Kidney tubule cell (primary cell): ENCODE data around the gene DNTTIP2.
"Not testable (repeated sequence)": the region's sequence is repeated elsewhere in the genome, so short reads cannot be mapped to it uniquely, and the experiment has no call there.

ENCODE experiments used
- DNase-seq: peaks from one replicate; pipeline ENCODE4 v3.0.0-alpha.2; 2018; ENCODE audit warnings: low spot score

The DNTTIP2 gene, protein sequence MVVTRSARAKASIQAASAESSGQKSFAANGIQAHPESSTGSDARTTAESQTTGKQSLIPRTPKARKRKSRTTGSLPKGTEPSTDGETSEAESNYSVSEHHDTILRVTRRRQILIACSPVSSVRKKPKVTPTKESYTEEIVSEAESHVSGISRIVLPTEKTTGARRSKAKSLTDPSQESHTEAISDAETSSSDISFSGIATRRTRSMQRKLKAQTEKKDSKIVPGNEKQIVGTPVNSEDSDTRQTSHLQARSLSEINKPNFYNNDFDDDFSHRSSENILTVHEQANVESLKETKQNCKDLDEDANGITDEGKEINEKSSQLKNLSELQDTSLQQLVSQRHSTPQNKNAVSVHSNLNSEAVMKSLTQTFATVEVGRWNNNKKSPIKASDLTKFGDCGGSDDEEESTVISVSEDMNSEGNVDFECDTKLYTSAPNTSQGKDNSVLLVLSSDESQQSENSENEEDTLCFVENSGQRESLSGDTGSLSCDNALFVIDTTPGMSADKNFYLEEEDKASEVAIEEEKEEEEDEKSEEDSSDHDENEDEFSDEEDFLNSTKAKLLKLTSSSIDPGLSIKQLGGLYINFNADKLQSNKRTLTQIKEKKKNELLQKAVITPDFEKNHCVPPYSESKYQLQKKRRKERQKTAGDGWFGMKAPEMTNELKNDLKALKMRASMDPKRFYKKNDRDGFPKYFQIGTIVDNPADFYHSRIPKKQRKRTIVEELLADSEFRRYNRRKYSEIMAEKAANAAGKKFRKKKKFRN

DNA sequence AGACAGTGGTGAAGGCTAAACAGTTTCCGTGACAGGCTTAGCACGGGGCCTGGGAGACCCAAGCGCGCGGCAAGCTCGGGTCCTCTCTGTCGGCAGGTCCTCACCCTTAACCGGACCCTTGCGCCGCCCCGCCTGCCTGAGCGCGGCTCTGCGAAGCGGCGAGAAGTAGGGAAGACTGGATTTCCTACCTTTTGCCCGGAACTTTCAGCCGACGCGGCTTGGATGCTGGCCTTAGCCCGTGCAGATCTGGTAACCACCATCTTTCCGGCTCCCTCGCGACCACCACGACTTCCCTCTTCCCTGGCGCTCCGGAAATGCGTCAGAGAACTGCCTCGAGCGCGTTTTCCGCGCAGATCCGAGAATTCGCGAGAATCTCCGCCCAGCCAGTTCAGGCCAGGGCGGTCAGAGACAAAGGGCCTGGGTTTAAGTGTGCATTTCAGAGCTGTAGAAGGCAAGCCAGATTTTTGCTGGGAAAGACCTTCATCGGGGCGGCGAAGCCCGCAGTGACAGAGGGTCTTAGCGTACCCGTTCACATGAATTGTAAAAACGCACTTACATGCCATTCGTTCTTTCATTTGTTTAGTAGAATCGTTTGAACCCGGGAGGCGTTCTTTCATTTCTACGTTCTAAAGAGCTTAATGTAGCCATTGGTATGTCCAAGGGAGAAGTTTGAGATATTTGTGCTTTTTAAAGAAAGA, at the start of gene DNTTIP2:
Gene DNTTIP2 (minus strand): TSS at position 318 of the 698 bp plus-strand sequence. CDS start 58 bp downstream, at position 260.
- DNase-seq, result peak; percentile 92

DNA sequence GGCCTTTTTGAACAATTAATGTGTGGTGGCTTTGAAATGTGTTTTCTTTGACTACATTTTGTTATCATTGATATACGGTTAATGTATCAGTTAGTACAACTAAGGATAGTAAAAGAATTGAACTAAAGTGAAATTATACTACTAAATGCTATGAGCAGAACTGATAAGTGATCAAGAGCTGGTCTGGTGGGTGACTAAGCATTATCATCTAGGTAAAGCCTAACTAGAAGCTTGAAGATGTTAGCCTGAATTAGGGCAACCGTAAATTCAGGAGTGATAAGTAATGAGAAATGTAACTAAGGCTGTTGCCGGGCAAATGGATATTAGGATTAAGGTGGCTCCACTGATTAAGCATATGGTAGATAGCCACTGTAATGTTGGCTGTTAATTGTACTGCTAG, 46.2 kb upstream of the DNTTIP2 start:
- DNase-seq, result no peak

DNA sequence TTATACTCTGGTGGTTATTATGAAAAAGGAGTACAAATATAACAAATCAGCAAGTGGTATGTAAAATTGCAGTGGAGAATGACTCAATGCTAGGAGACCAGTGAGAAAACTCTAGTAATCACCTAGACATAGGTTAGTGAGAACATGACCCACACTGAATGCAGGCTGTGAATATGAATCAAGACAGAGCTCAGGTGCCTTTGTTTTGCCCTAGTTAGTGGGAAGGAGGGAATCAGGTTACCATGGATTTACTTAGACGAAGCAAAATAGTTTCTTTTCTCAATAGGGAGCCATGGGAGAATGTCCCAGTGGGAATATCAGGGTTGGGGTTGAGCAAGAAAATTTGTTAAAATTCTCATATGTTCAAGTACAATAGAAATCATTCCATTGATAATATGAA, 40.8 kb upstream of the DNTTIP2 start:
- no peak for DNase-seq

DNA sequence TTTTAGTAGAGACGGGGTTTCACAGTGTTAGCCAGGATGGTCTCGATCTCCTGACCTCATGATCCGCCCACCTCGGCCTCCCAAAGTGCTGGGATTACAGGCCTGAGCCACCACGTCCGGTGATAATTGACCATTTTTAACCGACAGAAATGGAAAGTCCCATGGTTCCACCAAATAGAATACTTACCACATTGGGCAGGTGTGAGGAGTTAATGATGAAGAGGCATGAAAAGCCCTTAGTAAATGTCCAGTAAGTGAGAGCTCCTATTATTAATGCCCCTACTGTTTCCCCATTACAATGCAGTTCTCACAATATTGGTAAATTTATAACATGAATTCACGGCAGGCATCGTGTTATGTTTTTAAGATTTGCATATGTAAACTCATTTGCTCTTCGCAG, 38.3 kb upstream of the DNTTIP2 start:
- DNase-seq, result no peak

DNA sequence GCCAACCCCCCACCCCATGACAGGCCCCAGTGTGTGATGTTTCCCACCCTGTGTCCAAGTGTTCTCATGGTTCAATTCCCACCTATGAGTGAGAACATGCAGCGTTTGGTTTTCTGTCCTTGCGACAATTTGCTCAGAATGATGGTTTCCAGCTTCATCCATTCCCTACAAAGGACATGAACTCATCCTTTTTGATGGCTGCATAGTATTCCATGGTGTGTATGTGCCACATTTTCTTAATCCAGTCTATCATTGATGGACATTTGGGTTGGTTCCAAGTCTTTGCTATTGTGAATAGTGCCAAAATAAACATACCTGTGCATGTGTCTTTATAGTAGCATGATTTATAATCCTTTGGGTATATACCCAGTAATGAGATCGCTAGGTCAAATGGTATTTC, 31.9 kb upstream of the DNTTIP2 start:
- not testable (repeated sequence) for DNase-seq

DNA sequence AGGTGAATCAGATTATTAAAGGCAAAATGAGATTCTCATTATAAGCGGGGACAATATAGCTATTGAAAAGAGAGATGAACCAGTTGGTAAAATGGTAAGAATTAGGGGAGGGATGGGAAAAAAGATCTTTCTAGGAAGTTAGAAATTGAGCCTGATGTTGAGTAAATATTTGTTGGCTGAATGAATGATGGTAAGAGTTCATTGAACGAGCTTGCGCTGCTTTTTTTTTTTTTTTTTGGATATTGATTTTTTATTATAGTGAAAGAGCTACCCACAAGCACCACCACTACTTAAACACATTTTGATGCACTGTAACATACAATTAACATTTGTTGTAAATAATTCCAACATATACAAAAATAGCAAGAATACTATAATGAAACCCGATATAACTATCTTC, 31.3 kb upstream of the DNTTIP2 start:
- DNase-seq, result no peak

DNA sequence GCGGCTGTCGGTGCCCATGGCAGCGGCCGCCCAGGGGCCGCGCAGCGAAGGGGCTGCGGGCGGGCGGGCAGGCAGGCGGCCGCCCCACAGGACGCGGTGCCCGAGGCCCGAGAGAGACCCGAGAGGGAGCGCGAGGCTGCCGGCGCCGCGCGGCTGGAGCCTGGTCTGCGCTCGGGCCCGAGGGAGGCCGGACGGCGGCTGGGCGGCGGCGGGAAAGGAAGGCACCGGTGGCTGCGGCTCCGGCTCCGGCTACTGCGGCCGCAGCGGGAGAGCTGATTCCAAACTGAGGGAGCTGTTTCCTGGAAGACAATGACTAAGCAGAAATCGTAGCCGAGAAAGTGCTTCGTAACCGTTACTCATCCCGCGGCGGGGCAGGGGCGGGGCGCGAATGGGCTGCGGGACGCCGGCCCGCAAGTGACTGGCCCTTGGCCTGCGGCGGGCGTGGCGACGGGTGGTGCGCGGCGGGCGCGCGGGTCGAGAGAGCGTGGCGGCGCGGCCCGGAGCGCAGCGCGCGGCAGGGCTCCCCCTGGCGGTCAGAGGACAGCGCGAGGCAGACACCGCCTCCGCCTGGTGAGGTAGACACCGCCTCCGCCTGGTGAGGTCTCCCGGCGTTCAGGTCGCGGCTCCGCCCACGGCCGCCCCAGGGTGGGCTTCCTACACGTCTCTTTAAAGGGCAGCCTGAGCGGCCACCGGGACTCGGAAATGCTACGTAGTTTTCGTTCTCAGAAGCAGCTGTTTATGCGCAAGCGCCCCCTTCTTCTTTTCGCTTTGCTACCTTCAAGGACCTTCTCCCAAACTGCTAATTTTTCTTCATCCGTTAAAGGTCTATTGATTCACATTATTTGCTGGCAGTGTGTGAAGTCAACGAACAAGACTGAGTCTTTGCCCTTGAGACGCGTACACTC, 30.4 kb upstream of the DNTTIP2 start, which contains the start of gene GCLM:
Gene GCLM (minus strand): TSS at position 285 of the 905 bp plus-strand sequence. CDS start 267 bp downstream, at position 18.
- DNase-seq, result peak; percentile 98

DNA sequence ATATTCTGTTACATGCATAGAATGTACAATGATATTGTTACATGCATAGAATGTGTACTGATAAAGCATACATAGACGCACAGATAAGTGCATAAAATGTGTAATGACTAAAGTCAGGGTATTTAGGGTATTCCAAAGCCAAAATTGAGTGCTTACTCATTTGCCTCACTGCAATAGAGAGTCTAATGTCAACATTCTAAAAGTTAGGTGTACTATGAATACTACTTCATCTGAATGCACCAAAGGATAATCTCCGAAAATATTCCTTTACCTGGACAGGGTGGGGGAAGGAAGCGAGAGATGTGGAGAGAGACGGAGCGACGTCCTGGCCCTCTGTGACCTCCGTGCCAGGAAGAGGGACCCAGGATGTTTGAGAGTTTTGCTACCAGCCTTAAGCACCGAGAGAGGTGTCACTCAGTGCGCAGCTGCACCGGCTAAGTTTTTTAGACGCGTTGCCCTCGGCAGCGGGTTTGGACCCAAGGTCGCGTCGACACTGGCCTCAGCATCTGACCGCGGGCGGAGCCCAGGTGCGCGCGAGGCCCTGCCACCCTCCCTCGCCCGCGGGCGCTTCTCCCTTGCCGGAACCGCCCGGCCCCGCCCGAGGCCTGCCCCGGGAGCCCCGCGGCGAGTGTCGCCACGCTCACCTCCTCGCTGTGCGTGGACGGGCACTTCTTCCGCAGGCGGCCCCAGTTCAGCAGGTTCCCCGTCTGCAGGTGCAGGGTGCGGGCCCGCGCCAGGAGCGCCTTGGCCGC, 29.6 kb upstream of the DNTTIP2 start:
- DNase-seq, result peak; percentile 45

DNA sequence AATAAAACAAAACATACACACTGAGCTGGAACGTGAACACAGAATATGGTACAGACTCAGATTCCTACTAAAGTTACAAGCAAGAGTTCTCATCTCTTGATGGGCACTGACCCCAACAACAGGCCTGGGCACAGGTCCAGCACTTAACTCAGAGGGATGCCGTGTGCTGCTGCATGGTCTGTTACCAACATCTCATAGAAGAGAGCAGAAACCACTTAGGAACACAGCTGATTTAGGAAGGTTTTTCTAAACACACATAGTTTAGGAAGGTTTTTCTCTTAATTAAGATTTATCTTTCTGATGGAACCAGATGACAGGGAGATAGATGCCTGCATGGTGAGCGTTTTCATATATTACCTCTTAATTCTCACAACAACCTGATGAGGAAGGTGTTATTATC, 28.7 kb upstream of the DNTTIP2 start:
- DNase-seq, result peak; percentile 59

DNA sequence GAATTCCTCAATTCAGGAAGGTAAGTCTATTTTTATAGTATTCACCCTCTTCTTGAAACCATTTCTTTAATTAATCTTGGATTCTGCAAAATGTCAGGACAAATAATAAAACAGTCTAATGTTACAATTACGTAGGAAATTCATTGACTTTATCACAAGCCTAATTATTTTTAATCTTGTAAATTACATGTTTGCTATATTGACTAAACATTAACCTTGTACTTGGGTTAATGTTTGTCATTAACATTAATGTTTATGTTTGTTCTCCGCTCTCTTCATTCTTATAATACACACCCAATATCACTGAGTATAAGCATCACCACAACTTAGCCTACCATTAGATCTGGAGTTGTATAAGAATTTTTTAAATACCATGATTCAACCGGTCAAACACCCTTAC, 27.5 kb upstream of the DNTTIP2 start:
- DNase-seq, result no peak

DNA sequence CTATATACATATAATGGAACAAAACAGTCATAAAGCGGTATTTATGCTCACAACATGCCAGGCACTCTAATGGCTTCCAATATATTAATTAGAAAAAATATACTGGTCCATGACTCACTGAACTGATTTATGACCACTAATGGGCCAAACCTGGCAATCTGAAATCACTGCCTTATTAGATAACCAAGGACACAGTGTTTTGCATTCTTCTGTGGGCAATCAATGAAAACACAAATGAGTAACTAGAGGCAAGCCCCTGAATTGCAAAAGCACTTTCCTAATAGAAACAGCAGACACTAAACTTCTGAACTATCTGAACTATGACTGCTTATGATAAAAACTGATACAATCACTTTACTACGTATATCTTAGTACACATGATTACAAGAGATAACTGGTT, 26.7 kb upstream of the DNTTIP2 start:
- peak; percentile 50 for DNase-seq

DNA sequence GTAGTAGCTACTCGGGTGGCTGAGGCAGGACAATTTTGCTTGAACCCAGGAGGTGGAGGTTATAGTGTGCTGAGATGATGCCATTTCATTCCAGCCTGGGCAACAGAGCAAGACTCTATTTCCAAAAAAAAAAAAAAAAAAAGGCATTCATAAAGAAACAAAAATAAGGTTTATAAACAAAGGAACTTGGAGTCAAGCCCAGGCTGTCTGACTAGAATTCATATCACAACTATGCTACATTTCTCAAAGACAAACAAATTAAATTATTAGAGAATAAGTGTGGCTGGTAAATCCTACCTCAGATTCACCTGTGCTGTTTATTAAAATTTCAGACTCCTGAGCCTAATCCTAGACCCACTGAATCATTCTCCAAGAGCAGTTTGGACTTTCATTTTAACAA, 26.0 kb upstream of the DNTTIP2 start:
- DNase-seq, result no peak

DNA sequence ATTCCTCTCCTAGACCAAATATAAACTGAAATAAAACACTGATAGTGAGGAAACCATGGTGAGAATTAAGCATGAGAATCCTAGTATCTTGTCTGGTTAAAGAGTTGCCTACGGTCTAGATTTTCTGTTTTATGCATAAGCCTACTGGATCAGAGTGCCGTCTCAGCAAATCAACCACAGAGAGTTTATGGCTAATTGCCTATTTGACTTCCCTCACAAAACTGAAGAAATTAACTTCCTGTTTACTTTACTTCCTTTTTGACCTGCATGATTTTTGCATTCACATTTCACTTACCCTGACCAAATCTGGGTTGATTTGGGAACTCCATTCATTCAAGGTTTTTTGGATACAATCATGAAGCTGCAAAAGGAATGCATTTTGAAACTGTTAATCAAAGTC, 25.2 kb upstream of the DNTTIP2 start:
- peak; percentile 15 for DNase-seq

DNA sequence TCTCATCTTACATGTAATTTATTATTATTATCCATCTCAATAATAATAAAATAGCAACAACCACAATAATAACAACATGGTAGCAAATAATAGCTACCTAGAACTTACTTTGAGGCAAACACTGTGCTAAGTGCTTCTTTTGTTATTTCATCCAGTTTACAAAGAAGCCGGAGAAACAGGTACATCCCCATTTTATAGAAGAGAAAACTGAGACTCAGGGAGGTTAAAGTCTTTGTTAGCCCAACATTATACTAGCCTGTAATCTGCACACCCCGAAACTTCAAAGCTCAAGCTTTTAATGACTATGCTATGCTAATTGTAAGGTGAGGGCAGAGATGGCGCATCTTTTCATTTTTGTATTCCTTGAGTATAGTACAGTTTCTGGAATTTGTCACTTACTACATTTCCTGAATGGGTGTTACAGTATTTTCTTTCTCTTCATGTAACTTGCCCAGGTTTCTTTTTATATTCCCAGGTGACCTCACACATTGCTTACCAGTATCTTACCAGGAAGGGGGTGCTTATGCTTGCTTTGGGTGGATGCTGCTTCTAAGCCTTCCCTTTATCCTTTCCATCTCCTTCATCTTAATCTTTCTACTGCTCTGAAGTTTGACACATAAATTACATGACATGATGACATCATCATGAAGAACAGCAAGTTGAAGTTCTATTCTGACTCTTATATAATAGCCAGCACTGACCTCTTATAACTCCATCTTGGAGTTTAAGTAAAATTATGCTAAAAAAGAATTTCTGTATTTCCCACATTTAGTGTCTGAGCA, 21.9 kb upstream of the DNTTIP2 start:
- no peak for DNase-seq

DNA sequence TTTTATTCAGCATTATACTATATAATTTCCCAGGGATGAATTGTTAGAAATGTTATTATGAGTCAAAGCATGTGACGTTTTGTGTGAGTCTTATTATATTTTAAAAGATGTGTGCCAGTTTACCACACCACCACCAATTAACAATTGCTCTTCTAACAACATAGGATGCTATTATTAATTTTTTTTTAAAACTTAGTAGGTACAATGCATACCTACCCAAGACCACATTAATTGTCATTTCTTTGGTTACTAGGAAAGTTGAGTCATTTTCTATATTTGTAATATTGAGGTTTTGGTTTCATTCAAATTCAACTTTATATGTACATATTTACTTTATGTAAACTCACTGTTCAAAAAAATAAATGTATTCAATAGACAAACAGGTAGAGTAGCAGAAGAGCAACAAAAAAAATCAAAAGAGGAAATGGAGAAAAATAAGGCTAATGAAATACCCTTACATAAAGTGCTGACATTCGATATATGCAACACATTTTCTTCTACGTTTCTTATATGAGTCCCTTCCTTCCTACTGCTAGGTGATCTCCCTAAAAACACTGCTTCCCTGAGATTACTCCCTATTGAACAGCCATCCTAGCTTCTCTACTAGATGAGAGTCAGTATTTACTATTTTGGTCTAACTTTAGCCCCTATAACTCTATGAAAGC, 20.7 kb upstream of the DNTTIP2 start:
- DNase-seq, result no peak

DNA sequence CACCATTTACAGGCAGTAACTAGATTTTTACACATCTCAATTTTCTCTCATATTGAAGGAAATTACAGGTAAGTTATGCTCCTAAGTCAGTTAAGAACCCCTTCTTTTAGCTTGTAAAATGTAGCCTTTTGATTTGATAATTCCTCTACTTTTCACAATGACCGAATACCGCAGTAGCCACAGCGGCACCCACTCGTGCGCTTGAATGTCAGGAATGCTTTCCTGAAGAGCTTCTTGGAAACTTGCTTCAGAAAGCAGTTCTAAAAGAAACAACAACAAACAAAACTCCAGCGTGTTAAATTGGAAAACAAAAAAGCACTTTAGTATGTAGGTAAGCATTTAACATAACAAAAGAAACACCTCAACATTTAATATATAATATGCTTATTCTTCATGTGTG, 9.9 kb upstream of the DNTTIP2 start:
- no peak for DNase-seq

DNA sequence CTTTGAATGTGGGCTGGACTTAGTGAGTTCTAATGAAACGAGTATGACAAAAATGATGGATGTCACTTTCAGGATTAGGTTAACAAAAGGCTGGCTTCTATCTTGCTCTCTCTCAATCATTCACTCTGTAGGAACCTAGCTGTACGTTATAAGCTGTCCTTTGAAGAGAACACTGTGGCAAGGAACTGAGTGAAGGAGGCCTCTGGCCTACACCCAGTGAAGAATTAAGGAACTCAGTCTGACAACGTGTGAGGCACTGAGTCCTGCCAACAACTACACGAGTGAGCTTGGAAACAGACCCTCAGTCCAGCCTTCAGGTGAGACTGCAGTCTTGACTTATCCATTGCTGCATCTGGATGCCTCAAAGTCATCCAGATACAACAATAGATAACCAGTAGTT, 3.3 kb upstream of the DNTTIP2 start:
- no peak for DNase-seq

DNA sequence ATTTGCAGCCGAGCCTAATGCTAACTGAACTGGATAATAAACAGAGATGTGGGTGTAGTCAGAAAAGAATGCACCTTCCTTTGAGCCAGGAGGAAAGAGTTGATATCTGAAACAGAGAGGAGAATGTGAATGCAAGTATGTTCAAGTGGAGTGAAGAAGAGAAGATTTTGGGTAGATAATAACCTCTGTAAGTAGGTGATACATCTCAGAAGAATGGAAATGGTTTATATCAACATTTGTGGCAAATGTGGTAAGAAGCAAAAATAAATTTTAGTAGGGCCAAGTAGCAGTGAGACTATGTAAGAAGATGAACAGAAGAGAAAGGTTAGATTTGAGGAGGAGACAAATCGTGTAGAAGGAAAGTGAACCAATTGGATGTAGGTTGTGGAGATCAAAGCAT, 1.7 kb upstream of the DNTTIP2 start:
- DNase-seq, result no peak

DNA sequence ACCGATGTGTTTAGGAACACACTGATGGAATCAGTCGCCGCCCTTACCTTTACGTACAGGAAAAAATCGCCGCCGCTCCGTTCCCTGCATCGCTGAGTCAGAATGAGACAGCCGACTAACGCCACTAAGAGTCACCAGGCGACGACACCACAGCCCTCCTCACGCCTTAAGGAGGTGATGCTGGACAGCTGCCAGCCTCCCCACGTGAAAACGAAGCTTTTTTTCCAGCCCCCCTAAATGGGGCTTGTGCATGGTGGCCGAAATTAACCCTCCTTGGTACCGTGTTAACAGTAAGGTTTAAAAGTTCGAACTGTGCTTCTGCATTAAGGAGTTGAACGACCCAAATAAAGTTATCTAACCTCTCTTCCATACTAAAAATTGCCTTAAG, 511 bp downstream of the DNTTIP2 start:
- peak; percentile 84 for DNase-seq

DNA sequence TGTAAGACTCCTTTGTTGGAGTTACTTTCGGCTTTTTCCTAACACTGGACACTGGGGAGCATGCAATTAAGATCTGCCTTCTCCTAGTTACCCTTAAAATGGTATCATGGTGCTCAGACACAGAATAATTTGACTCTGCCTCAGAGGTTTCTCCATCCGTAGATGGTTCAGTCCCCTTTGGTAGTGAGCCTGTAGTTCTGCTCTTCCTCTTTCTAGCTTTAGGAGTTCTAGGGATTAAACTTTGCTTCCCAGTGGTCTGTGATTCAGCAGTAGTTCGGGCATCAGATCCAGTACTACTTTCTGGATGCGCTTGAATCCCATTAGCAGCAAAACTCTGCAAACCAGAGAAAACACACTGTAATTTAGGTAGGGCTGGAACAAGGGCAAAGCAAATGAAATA, 1.5 kb downstream of the DNTTIP2 start:
- no peak for DNase-seq
